Activated CD8-positive, alpha-beta memory T cell treated with anti-CD3 and anti-CD28 coated beads, Interleukin-2, amount 50 U/mL, for 48 hours (primary cell): ENCODE results near the gene RAB40B.
A peak's percentile ranks its signal among the peaks of the same experiment; 100 is the strongest.

Experiments
- DNase-seq: peaks from one replicate; pipeline ENCODE4 v3.0.0-alpha.2; 2020

RAB40B gene

DNA sequence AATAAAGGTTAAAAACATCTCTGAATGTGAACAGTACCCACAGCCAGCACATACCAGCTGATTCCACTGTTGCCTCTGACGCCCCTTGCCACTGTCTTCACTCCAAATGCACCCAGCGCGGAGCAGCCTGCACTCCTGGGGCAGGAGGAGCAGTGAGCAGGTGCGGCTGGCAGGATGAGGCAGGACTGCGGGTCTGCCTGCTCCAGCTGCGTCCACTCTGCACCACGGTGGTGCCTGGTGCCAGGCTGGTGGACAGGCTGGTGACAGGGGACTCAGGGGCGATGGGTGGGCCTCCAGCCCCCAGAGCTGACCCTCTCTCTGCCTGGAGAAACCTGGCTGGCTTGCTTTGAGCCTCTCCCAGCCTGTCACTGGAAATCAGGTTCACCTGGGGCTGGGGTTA lies 9.4 kb downstream of the RAB40B start:
- DNase-seq = no peak

DNA sequence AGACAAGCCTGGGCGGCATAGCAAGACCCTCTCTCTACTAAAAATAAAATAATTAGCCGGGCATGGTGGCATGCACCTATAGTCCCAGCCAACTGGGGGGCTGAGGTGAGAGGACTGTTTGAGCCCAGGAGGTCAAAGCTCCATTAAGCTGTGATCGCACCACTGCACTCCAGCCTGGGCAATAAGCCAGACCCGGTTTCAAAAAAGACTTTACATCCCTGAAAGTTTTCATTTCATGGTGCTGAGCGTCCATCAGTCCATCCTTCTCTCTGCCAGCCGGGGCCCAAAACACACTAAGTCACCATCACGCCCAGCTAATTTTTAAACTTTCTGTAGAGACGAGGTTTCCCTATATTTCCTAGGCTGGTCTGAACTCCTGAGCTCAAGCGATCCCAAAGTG lies 10.6 kb downstream of the RAB40B start:
- no peak for DNase-seq

DNA sequence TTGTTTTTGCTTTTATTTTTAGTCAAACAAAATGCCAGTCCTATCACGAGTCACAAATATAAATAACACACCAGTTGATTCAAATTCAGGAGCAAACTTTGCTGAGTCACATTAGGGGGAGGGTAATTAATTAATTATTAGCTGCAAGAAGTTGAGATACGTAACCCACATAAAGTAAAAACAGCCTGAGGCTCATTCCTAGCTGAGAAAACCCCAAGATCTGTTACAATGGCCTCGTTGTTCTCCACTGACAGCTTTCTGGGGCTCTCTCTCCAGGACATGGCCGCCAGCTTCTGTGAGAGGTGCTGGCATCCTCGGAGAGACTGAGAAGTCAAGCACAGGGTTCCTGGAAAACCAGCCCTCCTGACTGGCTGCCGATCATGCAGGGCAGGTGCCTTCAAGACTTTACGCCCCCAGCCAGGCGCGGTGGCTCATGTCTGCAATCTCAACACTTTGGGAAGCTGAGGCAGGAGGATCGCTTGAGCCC lies 11.1 kb downstream of the RAB40B start:
- DNase-seq = no peak

DNA sequence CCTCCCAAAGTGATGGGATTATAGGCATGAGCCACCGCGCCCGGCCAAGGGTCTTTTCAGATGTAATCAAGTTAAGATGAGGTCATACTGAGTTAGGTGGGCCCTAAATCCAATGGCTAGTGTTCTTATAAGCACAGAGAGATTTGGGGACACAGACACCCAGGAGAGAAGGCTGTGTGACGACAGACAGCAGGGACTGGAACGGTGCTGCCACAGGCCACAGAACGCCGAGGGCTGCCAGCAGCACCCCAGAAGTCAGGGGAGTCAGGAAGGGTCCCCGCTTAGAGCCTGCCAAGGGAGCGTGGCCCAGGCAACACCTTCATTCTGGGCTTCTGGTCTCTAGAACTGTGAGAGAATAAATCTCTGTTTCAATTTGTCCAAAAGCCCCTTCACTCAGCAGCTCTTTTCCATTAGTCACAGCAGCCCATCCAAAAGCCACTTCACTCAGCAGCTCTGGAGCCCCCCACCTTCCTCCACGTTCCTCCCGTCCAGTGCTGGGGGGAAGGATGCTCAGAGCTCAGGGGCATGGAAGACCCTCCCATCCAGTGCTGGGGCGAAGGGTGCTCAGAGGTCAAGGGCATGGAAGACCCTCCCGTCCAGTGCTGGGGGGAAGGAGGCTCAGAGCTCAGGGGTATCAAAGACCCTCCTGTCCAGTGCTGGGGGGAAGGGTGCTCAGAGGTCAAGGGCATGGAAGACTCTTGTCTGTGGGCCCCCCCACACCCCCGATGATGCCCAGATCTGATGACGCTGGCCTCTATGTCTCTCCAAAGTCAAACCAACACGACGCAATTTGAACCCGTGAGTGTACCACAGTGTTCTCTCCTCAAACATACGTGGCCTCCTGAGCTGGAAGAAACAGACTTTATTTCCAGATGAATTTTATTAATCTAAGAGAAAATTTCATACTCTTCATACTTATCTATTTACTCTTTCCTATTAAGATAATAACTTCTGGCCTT lies 11.9 kb downstream of the RAB40B start:
- no peak for DNase-seq

DNA sequence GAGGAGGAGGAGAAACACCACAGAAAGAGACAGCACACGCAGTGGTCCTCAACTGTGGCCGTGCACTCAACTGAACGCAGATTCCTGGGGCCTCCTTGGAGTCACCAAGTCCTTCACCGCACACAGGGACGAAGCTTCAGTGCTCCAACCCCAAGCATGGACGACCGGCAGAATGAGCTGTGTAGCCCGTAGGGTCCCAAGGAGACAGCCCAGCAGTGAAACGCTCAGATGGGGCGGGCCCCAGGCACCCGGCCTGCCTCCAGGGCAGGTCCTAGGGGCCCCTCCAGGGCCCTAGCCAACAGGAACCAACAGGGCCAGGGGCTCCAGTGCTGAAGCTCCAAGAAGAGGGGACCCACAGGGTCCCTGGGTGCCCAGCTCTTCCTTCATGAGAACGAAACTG lies 13.2 kb downstream of the RAB40B start:
- no peak for DNase-seq

DNA sequence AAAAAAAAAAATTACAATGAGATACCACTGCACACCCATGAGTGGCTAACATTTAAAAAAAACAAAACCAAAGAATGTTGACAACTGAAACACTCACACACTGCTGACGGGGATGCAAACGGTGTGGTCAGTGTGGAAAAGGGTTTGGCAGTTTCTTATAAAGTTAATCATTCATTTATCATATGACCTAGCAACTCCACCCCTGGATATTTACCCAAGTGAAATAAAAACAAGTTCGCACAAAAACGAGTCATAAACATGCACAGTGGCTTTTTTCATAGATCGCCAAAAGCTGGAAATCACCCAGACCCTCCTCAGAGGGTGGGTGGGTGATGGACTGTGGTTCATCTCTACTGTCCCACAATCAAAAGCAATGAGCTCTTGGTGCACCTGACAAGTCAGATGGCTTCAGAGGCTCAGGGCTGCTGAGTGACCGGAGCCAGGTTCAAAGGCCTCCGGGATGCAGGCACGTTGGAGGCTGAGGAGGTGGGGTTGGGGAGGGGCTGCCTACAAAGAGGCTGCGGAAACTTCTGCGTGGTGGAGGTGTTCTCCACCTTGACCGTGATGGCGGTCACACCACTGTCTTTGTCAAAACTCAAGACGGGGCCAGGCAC lies 14.2 kb downstream of the RAB40B start:
- DNase-seq = no peak

DNA sequence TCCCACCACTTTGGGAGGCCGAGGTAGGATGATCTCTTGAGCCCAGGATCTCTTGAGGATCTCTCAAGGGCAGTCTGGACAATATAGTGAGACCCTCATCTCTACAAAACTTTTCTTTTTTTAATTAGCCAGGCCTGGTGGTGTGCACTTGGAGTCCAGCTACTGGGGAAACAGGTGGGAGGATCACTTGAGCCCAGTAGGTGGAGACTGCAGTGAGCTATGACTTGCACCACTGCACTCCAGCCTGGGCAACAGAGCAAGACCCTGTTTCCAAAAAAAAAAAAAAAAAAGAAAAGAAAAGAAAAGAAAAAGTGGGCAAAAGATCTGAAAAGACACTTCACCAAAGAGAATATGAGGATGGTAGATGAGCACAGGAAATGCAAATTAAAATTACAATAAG lies 15.0 kb downstream of the RAB40B start:
- DNase-seq = no peak

DNA sequence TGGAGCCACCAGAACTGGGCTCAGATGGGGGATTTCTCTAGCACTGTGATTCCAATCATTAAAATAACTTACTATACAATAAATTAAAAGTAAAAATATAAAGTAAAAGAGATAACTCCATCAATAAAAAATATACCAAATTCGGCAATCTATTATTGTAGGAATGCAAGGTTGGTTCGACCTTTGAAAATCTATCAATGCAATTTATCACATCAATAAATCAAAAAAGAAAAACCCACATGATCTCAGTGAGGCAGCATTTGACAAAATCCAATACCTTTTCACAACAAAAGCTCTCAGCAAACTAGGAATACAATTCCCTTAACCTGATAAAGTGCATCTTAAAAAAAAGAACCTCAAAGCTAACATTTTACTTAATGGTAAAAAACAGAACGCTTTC lies 17.0 kb downstream of the RAB40B start:
- no peak for DNase-seq

DNA sequence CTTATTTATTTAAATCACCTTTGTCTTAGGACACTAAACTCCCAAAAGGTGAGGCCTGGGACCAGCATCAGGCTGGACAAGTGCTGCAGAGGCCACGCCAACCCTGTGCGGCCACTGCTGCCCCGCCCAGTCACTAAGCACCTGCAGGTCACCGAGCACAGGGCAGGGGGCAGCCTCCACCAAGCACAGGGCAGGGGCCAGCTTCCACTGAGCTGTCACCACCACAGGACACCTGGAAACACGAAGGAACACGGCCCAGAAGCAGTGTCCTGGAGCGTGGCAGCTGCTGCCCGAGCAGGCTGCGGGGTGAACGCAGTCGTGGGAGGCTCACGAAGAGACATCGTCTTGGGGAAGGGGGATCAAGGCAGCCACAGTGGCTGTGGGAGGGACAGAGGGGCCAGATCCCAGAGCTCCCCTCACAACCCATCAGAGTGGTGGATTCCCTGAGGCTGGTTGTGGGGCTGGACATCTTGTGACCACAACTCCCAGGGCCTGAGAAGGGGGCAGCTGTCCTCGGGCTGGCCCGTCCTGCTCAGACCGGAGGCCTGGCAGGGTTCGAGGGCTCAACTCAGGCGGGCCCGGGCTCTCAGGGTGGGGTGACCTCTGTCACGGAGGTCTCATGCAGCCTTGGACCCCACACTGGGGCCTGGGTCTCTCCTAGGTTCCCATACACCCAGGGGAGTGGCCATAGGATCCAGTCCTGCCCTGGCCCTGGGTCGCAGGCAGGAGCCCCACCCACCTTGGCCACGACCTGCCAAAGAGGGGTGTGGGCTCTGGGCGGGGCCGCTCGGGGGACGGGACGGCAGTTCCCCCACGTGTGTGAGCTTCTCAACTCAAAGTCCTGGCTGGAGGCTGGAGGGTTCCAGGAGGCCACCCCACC lies 18.7 kb downstream of the RAB40B start:
- no peak for DNase-seq

DNA sequence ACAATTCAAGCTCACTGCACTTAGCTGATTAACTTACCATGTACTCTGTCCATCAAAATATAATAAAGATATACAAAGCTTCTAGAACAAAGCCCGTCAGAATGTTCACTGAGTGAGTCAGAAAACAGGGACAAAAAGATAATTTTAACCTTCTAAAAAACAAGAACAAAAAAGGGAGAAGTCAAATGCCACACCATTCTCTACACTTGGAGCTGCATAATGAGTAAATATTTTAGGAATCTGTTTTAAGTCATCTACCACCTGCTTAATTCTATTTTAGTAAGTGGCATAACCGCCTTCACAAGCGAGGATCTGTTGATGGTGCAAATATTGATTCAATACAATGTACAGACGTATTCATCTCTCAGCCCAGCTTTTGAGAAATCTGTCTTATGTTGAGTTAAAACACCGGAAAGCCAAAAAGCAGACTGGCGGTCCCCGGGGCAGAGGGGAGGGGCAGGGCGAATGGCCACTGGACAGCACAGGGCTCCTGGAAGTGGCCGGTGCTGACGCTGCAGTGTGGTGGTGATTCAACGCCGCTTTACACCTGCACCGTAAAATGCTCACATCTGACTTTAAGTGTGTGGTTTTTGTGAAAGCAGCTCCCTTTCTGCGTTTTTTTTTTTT lies 20.1 kb downstream of the RAB40B start:
- no peak for DNase-seq

DNA sequence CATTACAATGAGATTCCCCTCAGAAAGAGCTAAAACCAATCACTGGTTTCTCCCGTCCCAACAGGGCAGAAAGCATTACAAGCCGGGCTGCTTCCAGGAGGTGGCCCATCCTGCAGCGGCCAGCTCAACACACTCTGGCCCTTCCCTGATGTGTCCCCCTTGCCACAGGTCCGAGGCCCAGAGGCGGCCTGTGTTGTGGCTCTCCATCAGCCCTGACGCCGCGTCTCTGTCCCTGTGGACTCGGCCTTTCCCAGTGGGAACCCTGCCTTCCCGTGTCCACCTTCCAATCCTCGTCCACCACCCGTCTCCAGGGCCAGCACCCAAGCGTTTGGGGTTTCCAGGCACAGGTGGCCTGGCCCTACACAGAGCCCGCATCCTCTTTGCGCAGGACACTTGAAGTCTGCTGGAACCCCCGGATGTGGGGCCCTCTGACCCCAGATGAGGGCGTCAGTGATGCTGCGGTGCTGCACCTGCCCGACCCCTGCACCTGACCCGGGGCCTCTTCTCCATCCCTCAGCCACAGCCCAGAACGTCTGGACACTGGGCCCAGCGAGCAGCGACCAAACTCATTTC lies 21.1 kb downstream of the RAB40B start:
- no peak for DNase-seq

DNA sequence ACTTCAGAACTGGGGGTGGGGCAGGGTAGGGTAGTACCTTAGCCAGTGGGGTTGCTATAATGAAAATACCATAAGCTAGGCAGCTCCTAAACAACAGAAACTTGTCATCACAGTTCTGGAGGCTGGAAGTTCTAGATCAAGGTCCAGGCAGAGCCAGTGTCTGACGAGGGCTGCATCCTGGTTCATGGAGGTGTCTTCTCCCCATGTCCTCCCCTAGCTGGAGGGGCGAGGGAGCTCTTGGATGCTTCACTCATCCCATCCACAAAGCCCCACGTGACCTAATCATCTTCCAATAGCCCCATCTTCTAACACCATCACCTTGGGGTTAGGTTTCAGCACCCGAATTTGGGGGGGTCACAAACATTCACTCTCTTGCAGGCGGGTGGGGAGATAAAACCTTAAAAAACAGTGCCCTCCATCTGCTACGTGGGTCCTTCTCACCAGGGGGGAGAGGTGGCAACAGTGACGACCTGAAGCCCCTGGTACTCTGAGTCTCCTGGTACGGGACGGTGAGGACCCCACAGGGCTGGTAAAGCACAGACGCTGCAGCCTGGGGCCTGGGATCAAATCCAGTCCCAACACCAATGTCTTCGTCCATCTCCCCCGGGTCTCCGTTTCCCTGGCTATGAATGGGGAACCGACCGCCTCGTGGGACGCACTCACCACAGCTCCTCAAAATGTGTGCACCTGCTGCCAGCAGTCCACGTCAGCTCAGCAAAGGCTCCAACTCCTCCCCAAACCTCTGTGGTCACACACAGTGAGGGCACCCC lies 22.8 kb downstream of the RAB40B start:
- no peak for DNase-seq

DNA sequence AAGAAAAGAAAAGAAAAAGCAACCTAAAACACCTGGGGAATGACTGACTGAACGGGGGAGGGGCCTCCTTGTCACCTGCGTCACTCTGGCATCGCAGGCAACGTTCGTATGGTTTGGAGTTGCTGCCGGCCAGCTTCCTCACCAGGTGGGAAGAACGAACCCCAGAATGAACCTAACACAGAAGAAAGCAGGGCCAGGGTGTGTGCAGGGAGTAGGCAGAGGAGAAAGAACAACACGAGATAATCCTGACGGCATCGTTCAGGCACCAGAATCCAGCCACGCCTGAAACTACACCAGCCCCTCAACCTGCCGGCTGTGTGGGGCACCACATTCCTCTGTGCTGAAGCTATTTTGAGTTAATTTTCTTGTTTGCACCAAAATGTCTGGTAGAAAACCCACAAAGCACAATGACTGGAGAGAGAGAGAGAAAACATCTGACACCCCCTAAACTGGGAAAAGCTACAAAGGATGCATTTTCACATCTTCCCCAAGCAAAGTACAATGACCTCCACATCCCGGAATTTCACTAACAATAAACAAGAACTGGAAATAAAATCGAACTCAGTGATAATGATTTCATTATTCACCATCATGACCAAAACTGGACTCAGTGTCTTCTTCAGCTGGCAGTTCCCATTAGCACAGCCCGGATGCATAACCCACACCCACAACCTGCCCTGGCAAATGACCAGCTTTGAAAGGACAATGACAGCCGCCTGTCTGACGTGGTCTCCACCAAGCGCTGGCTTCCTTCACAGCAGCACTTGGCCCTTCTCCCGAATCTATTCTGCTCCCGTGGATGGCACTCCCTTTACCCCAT lies 23.6 kb downstream of the RAB40B start:
- no peak for DNase-seq

DNA sequence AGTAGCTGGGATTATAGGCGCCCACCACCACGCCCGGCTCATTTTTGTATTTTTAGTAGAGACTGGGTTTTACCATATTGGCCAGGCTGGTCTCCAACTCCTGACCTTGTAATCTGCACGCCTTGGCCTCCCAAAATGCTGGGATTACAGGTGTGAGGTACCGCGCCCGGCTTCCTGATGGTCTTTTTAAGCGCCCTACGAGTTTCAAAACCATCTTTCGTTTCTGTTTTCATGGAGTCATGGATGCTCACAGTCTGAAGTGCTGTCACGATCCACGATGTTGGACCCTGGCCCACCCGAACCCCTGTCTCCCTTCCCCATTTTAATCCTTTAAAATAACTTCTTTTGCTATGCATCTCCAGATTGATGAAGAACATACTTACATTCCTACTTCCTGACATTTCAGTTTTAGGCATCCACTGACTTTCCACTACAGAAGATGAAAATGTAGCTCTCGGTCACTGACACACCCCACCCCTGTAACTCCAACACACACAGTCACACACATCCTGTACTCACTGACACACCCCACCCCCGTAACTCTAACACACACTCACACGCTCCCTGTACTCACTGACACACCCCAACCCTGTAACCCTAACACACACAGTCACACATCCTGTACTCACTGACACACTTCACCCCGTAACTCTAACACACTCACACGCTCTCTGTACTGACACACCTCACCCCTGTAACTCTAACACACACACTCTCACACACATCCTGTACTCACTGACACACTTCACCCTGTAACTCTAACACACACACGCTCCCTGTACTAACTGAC lies 27.6 kb downstream of the RAB40B start:
- no peak for DNase-seq

DNA sequence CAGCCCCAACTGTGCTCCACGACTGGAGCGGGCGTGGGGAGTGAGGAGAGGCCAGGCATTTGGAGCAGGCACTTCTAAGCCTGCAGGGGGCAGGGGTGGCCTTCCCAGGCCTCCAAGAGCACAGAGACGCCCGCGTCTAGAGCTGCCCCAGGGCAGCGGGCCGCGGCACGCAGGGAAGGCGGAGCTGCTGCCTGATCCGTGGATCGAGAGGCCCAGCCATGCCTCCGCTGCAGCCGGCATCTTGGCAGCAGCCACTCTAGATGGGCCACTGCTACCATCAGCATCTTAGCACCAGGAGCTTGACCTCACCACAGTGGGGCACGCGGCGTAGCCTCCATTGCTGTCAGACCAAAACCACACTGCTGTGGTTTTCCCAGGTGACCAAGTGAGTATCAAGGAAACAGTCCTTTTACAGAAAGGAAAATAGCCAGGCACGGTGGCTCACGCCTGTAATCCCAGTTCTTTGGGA lies 29.8 kb downstream of the RAB40B start:
- DNase-seq = peak; percentile 73

DNA sequence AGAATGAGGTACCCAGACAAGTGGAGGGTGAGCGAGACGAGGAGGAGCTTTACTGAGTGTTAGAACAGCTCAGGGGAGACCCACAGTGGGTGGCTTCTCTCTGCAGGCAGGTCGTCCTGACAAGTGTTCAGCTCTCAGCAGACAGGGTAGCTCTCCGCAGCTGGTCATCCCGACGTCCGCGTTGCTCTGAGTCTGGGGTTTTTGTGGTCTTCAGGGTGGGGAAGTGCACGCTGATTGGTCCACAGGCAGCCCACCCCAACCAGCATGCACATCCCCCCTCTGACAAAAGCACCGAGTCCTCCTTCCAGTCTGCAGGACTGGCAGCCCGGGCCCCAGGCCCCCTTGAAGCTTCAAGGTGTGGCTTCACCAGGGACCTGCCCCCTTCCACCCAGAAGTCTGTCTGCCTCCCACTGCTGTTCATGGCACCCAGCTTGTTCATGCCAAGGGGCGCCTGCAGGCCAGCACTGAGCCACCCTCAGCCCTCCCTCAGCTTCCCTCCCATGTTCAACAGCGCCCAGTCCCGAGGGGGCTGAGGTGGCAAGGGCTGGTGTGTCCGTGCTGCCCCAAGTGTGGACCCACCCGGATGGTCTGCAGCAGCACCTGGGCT lies 30.4 kb downstream of the RAB40B start:
- DNase-seq = no peak

DNA sequence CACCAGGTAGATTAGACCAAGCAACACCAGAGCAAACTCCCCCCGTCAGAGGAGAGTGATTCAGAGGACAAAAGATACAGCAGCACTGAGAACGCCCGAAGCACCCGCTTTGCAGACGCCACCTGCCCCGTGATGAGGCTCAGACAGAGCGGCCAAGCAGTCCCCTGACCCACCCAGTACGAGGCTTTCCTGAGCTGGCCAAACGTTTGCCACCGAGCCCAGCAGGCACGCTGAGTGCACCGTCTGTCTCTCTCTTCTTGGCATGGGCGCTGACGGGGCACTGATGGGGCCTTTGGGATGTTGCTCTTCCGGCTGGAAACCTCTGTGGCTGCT lies 30.9 kb downstream of the RAB40B start:
- DNase-seq = no peak

DNA sequence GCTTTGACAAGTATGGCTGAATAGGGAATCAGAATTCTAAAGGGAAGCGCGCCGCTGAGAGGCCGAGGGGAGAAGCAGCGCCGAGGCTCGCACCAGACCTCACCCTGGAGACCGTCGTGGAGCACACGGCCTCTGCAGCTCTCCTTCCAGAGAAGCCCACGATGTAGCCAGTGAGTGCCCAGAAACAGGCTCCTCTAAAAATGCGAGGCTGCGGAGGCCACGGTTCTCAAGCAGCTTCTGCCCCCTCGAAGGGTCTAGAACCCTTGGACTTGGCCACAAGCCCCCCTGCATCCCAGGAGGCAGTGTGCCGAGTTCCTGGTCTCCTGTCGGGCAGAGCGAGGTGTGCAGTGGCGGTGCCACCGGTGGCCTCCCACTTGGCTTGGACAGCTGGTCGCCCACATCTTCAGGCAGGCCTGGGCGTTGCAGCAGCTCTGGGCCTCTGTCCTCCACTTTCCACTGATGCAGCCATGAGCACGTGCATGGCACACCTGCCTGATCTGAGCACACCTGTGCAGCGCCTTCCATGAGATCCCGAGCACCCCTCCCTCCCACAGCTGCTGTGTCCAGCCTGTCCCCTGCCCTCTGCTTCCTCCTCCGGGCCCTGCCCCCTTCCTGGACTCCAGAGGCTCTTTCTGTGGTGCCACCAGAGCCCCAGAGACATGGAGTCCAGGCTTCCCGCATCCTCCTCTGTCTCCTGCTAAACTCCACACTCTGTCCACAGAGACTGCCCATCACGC lies 31.4 kb downstream of the RAB40B start:
- no peak for DNase-seq

DNA sequence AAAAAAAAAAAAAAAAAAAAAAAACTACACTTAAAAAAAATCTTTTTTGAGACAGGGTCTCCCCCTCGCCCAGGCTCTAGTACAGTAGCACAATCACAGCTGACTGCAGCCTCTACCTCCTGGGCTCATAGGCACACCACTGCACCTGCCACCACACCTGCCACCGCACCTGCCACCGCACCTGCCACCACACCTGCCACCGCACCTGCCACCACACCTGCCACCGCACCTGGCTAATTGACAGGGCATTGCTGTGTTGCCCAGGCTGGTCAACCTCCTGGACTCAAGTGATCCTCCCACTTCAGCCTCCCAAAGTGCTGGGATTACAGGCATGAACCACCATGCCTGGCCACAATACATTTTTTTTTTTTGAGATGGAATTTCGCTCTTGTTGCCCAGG lies 32.6 kb downstream of the RAB40B start:
- DNase-seq = no peak
